ENCODE data around the gene IKBKG. TPM values are rescaled to one million over a fixed set of nuclear protein-coding genes. Genes with fewer than 3 reads are reported as not detected.

The IKBKG gene
- total and polyA plus RNA-seq, 2 of the 13 experiments (the other 11 are each of a cell fraction or from before 2014, with no cell fraction given): 30.6 to 44.3 TPM

GRCh38 chrX:154547245-154548027 lies at the start of gene IKBKG (continued):
- TF ChIP-seq THAP11 (CRISPR knock-in tag; IDR thresholded peaks at IDR 0.05): peak; percentile 68; the same call in 1 of the 2 replicates
- TF ChIP-seq HNF4G (IDR thresholded peaks at IDR 0.05; ENCODE audit: borderline replicate concordance, low read depth, low read length): no peak
- TF ChIP-seq HNF4G (CRISPR knock-in tag; IDR thresholded peaks at IDR 0.05; ENCODE audit: borderline replicate concordance, low read depth): no peak
- TF ChIP-seq ZFP90 (CRISPR knock-in tag; IDR thresholded peaks at IDR 0.05; ENCODE audit: borderline replicate concordance): 0 out of 2 replicates have a peak, but pooled peaks have one; percentile 47
- TF ChIP-seq XRCC5 (optimal IDR thresholded peaks at IDR 0.05; ENCODE audit: low read length): peak; percentile 7
- peak; percentile 24 for TF ChIP-seq FOSL2 (CRISPR knock-in tag; IDR thresholded peaks at IDR 0.05)
- no peak for TF ChIP-seq CEBPB (IDR thresholded peaks at IDR 0.05; ENCODE audit: borderline replicate concordance, low read depth, low read length)
- TF ChIP-seq PHF8 (CRISPR knock-in tag; IDR thresholded peaks at IDR 0.05): peak; percentile 51
- no peak for TF ChIP-seq TOPORS (CRISPR knock-in tag; IDR thresholded peaks at IDR 0.05)
- no peak for TF ChIP-seq ZNF7 (CRISPR knock-in tag; IDR thresholded peaks at IDR 0.05)
- TF ChIP-seq ATF4 (CRISPR knock-in tag; IDR thresholded peaks at IDR 0.05): peak in 1 of 2 experiments; percentile 45; a peak in 1 of 4 replicates
- no peak for TF ChIP-seq ZBTB44 (CRISPR knock-in tag; IDR thresholded peaks at IDR 0.05)
- TF ChIP-seq ZNF784 (CRISPR knock-in tag; IDR thresholded peaks at IDR 0.05; ENCODE audit: borderline replicate concordance): no peak
- peak; percentile 75; the same call in 1 of the 2 replicates for TF ChIP-seq SP4 (CRISPR knock-in tag; IDR thresholded peaks at IDR 0.05)
- TF ChIP-seq FOXP4 (CRISPR knock-in tag; IDR thresholded peaks at IDR 0.05): peak; percentile 20; the same call in 1 of the 2 replicates
- no peak for TF ChIP-seq ZNF766 (CRISPR knock-in tag; IDR thresholded peaks at IDR 0.05; ENCODE audit: borderline replicate concordance)
- no peak for TF ChIP-seq ZNF639 (CRISPR knock-in tag; conservative IDR thresholded peaks at IDR 0.05)
- TF ChIP-seq ZNF34 (CRISPR knock-in tag; IDR thresholded peaks at IDR 0.05; ENCODE audit: borderline replicate concordance): no peak
